Measurements from ENCODE around the gene APBB2. TPM values are rescaled to one million over a fixed set of nuclear protein-coding genes. Genes with fewer than 3 reads are reported as not detected.

Gene APBB2
- total and polyA plus RNA-seq, 2 of the 8 experiments (the other 6 are each of a cell fraction or from before 2014, with no cell fraction given) = 58.7 to 59.4 TPM

GRCh38 chr4:40962551-40963180 is 251.7 kb downstream of the APBB2 start:
- Histone ChIP-seq H3K56ac (replicated peaks; ENCODE audit: insufficient read length, low read depth, low read length) (no peak overlapping the region), H3K18ac (ENCODE audit: extremely low read depth, low read length) (no peak overlapping the region), H3K79me2 (ENCODE audit: control insufficient read depth in 1 of 2, insufficient read depth in 2 of 2, low read length in 2 of 2) (no peaks in the 10 kb centered on the region), H3K23me2 (ENCODE audit: low read depth, low read length) (no peaks in the 10 kb centered on the region), H3K4ac (replicated peaks; ENCODE audit: insufficient read length, low read depth, low read length) (no peak overlapping the region), H2BK15ac (ENCODE audit: low read length) (no peak overlapping the region), H2AK5ac (ENCODE audit: low read depth, low read length) (no peak overlapping the region), H2BK12ac (ENCODE audit: low read depth, low read length) (no peak overlapping the region), H2AFZ (ENCODE audit: low read length) (no peak overlapping the region), H3K23ac (ENCODE audit: insufficient read length) (no peak overlapping the region), H4K5ac (ENCODE audit: insufficient read length, low read depth, low read length) (no peak overlapping the region), H3K4me3 (ENCODE audit: extremely low read depth in 1 of 4, insufficient read depth in 2 of 4, low read depth in 3 of 4, low read length in 4 of 4) (no peak overlapping the region), H3K9me3 (ENCODE audit: insufficient read depth in 2 of 2, low read depth in 1 of 2, low read length in 1 of 2) (peaks cover 5 to 7% of the 10 kb centered on the region in 2 experiments; a peak in 3 of 4 replicates), H3K79me1 (ENCODE audit: low read depth, low read length) (no peaks in the 10 kb centered on the region), H3K4me2 (ENCODE audit: insufficient read depth in 1 of 2, low read depth in 2 of 2, low read length in 2 of 2) (peak overlapping the region; percentile 9 to 10; a peak in 1 of 4 replicates), H4K20me1 (replicated peaks in 1 of 2; ENCODE audit: control insufficient read depth in 1 of 2, insufficient read depth in 2 of 2, low read length in 2 of 2) (no peaks in the 10 kb centered on the region), H3K36me3 (ENCODE audit: control insufficient read depth in 2 of 4, insufficient read depth in 4 of 4, low read length in 3 of 4) (no peaks in the 10 kb centered on the region), H2BK20ac (ENCODE audit: low read length) (no peak overlapping the region), H3K9ac (replicated peaks in 1 of 4; ENCODE audit: extremely low read depth in 1 of 4, low read depth in 3 of 4, low read length in 3 of 4) (no peak overlapping the region), H2BK5ac (ENCODE audit: low read depth, low read length) (no peak overlapping the region), H3K27me3 (replicated peaks in 1 of 4; ENCODE audit: control insufficient read depth in 3 of 4, extremely low read depth in 1 of 4, insufficient read depth in 3 of 4, low read length in 3 of 4) (no peaks in the 10 kb centered on the region), H4K91ac (replicated peaks; ENCODE audit: insufficient read length, low read length) (no peak overlapping the region), H3K4me1 (replicated peaks in 1 of 4; ENCODE audit: control insufficient read depth in 3 of 4, insufficient read depth in 4 of 4, low read length in 3 of 4) (peaks cover 0 to 7% (median 2%) of the 10 kb centered on the region in 4 experiments; a peak in 3 of 7 replicates), H4K8ac (ENCODE audit: extremely low read depth, insufficient read depth, low read length) (no peak overlapping the region), H3K27ac (ENCODE audit: low read depth, low read length) (no peak overlapping the region), H2BK120ac (replicated peaks; ENCODE audit: low read depth, low read length) (no peak overlapping the region), H3K14ac (ENCODE audit: insufficient read length) (no peak overlapping the region)
- DNase-seq (ENCODE audit: low read depth in 1 of 2, low spot score in 2 of 2) (peak in 1 of 2 experiments; percentile 32), FAIRE-seq (no peak)
- ChIA-PET CTCF (ENCODE audit: partially characterized antibody) (interaction anchor here (0.9 to 2.1 kb wide), 3 partner anchors 14 to 61 kb away, joined by 3 to 5 read pairs (median 3); no protein-coding TSS in a partner anchor), POLR2A (ENCODE audit: partially characterized antibody) (no interaction called here)
- WGBS, 2 experiments (ENCODE audit: extremely low coverage in 1 of 2, insufficient coverage in 1 of 2, insufficient read length in 1 of 2, insufficient replicate concordance in 2 of 2, low coverage in 1 of 2, low lambda C conversion rate in 2 of 2, missing lambda C conversion rate in 1 of 2) = 85% methylated on average over 7 of the region's 7 CpGs; no CpG with 5 or more reads in 1 of the 2 experiments
- TF ChIP-seq GABPA (IDR thresholded peaks at IDR 0.05; ENCODE audit: borderline replicate concordance, insufficient read depth, low read length) (no peak), RXRA (IDR thresholded peaks at IDR 0.05; ENCODE audit: insufficient read depth, low read depth, low read length) (no peak), NANOG (IDR thresholded peaks at IDR 0.05; ENCODE audit: insufficient read depth, low read depth, low read length, poor library complexity, severe bottlenecking) (no peak), JUND (IDR thresholded peaks at IDR 0.05; ENCODE audit: low read length) (no peak), SIN3A (conservative IDR thresholded peaks at IDR 0.05 in 1 of 2, IDR thresholded peaks at IDR 0.05 in 1 of 2; ENCODE audit: low read depth in 1 of 2, low read length in 2 of 2) (no peak), KDM1A (IDR thresholded peaks at IDR 0.05; ENCODE audit: borderline replicate concordance, low read length) (no peak), CTCF (IDR thresholded peaks at IDR 0.05; ENCODE audit: control extremely low read depth in 1 of 3, insufficient read depth in 1 of 3, low read depth in 1 of 3, low read length in 3 of 3) (no peak), SIX5 (IDR thresholded peaks at IDR 0.05; ENCODE audit: low read depth, low read length) (no peak), POLR2AphosphoS5 (IDR thresholded peaks at IDR 0.05; ENCODE audit: low read depth, low read length) (no peak), SRF (IDR thresholded peaks at IDR 0.05; ENCODE audit: low read depth, low read length) (no peak)

Data from H1 (cell line).